Skeletal muscle cell (primary cell): ENCODE measurements around the gene FRS2.
A peak's percentile ranks its signal among the peaks of the same experiment; 100 is the strongest.

Experiments used
- DNase-seq: peaks from one replicate; pipeline ENCODE4 v3.0.0-alpha.2; 2010; ENCODE audit warnings: low read depth
- H3K4me3 ChIP-seq: 2 replicates; pipeline ENCODE4 v1.5.1; 2011; ENCODE audit warnings: low read depth, mild to moderate bottlenecking, control low read depth, low read length, moderate library complexity

FRS2 gene

GRCh38 chr12:69457433-69457832 is 12.8 kb upstream of the FRS2 start:
- no peak for DNase-seq
- H3K4me3 ChIP-seq = no peak overlapping the region

DNA sequence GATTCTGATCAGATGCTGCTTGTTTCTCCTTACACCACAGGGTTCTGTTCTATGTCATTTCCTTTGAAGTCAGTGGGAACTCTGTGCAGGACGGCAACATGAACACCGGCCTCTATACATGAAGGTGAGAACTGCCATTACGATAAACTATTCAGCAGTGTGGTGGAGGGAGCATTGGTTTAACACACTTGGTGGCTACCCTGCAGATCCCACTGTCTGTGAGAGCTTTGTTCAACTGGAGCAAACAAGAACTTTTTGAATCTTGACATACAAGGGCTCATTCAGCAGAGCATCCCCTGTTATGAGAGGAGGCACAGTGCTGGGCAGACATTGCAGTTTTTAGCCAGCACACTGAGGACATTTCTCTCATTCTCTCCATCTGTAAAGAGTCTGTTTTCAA is 10.7 kb upstream of the FRS2 start:
- no peak for DNase-seq
- no peak overlapping the region for H3K4me3 ChIP-seq

GRCh38 chr12:69464428-69464827 is 5.8 kb upstream of the FRS2 start:
- H3K4me3 ChIP-seq = no peak overlapping the region
- DNase-seq = no peak

DNA sequence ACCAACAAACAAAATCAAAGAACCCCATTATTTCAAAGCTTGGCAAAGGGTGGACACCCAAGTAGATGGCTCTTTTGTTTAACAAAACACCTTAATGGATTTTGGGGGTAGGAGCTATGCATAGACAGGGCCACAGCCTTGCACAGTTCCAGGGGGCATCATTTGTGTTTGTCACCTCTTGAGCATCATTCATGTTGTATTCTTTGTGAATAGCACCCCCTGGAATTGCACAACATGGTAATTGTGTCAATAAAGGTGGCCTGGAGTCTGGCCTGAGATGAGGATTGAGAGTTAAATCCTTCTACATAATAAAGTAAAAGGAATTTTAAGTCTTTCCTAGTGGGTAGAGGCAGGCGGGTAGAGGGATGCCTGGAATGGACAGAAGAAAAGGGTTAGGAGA is 3.3 kb upstream of the FRS2 start:
- H3K4me3 ChIP-seq = no peak overlapping the region
- no peak for DNase-seq

GRCh38 chr12:69467366-69467765 is 2.8 kb upstream of the FRS2 start:
- no peak for DNase-seq
- H3K4me3 ChIP-seq = no peak overlapping the region

- no peak for DNase-seq
These were observed 1.8 kb upstream of the FRS2 start for GRCh38 chr12:69468237-69469026.

DNA sequence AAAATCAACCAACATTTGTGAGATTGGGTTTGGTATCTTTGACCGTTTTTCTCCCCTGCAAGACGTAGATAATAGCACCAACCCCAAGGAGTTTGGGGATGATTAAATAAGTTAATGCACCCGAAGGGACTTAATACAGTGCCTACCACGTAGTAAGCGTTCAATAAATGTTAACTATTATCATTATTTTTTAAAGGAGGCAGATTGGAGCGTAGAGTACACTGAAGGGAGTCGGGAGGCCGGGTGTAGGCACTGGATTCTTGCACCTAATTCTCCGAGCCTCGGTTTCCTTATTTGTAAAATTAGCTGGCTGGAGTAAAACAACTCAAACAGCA is 367 bp upstream of the FRS2 start:
- peak overlapping the region; percentile 68 for H3K4me3 ChIP-seq
- DNase-seq = no peak

More at GRCh38 chr12:69468237-69469026, 1.8 kb upstream of the FRS2 start:
- no peak overlapping the region for H3K4me3 ChIP-seq

DNA sequence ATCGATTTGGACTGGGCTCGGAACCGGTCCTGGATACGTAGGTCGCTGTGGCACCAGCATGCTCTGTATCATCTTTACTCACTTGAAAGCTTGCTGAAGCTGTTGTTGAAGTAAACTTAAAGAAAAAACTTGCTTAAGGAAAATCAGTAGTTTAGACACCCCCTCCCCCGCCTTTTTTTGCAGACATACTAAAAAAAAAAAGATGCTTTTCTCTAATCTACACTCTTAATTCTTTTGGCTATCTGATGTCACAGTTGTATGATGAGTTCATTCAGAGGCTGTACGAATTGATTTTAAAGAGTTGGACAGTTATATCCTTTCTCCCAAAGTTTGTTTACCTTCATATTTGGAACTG is 865 bp downstream of the FRS2 start:
- peak overlapping the region; percentile 68 for H3K4me3 ChIP-seq
- DNase-seq = no peak

GRCh38 chr12:69471667-69472385 is 1.6 kb downstream of the FRS2 start:
- peak overlapping the region; percentile 68 for H3K4me3 ChIP-seq
- DNase-seq = no peak

DNA sequence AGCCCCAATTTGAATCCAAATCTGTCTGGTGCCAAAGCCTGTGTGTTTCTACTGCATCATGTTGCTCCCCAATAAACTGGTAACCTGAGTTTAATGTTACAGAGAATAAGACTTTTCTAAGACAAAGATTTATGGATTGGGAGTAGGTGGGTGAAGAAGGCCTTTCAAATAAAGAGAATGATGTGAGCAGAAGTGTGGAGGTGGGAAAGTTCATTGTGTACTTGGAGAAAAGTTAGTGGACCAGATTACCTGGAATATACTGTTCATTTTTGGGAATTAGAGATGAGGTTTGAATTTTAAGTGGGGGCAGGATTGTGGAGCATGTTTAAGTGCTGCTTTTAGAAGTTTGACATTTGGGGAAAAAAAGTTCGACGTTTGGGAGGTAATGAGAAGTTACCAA is 3.1 kb downstream of the FRS2 start:
- no peak overlapping the region for H3K4me3 ChIP-seq
- DNase-seq = no peak

GRCh38 chr12:69474456-69474855 is 4.3 kb downstream of the FRS2 start:
- H3K4me3 ChIP-seq = no peak overlapping the region
- no peak for DNase-seq

- no peak overlapping the region for H3K4me3 ChIP-seq
- DNase-seq = no peak
These were observed 5.2 kb downstream of the FRS2 start for GRCh38 chr12:69475237-69475975.

- DNase-seq = no peak
- H3K4me3 ChIP-seq = no peak overlapping the region
These were observed 6.3 kb downstream of the FRS2 start for GRCh38 chr12:69476276-69477017.

GRCh38 chr12:69479675-69480074 is 9.5 kb downstream of the FRS2 start:
- DNase-seq = no peak
- H3K4me3 ChIP-seq = no peak overlapping the region

GRCh38 chr12:69480698-69481097 is 10.5 kb downstream of the FRS2 start:
- DNase-seq = no peak
- no peak overlapping the region for H3K4me3 ChIP-seq

- no peak overlapping the region for H3K4me3 ChIP-seq
- DNase-seq = no peak
These were observed 10.9 kb downstream of the FRS2 start for GRCh38 chr12:69481133-69481532.

DNA sequence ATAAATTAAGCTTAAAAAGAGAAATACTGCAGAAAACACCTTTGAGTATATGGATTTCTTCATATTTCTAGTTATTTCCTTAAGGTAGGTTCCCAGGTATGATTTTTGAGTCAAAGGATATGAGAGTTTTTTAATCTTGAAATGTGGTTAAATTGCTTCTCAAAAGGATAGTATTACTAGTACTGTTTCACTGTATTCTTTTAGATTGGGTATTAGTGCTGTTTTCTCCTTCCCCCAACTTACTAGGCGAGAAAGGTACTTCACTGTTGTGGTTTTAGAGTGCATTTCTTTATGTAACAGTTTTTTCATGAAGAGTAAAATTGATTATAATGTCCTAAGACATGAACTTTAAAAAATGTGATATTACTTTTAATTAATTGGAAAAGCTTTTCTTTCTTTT is 13.5 kb downstream of the FRS2 start:
- no peak overlapping the region for H3K4me3 ChIP-seq
- DNase-seq = no peak

DNA sequence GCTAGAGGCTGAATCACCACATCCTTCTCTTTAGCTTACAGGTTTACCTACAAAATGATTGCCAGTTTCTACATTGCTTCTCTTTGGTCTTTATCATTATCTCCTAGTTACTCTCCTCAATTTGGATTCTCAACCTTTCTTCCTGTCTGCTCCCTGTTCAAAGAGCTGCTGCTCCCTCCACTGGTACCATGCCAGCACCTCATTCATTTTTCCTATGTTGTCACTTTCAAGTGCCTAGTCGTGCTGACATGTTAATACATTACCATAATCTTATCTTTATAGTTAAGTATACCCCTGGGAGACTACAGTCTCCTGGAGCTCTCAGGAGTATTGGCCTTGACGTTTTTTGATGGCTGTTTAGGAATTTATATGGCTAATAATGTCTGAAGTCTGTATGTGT is 14.2 kb downstream of the FRS2 start:
- H3K4me3 ChIP-seq = no peak overlapping the region
- DNase-seq = no peak

GRCh38 chr12:69490920-69491643 is 20.9 kb downstream of the FRS2 start:
- no peak overlapping the region for H3K4me3 ChIP-seq
- DNase-seq = no peak
